ENCODE results near the gene ARHGEF4. TPM values are rescaled to one million over a fixed set of nuclear protein-coding genes. Genes with fewer than 3 reads are reported as not detected.

Gene ARHGEF4
- polyA plus RNA-seq, 3 donors: 0.05 TPM; not detected in 2

GRCh38 chr2:130875935-130876334, 39.2 kb downstream of the ARHGEF4 start:
- 90% methylated on average over 9 of the region's 9 CpGs for WGBS (ENCODE audit: insufficient coverage)
- H3K79me2 ChIP-seq (ENCODE audit: insufficient read depth, low read length): no peaks in the 10 kb centered on the region
- H3K4me2 ChIP-seq (replicated peaks; ENCODE audit: extremely low read depth, low read length, poor library complexity, severe bottlenecking): no peak overlapping the region
- H3K36me3 ChIP-seq (replicated peaks in 1 of 2; ENCODE audit: control insufficient read depth in 1 of 2, insufficient read depth in 2 of 2, low read length in 2 of 2): no peaks in the 10 kb centered on the region
- H3K27ac ChIP-seq (ENCODE audit: low read depth in 1 of 2, low read length in 2 of 2): no peak overlapping the region
- H3K36me3 Mint-ChIP-seq: no peaks in the 10 kb centered on the region
- no peaks in the 10 kb centered on the region for H3K4me1 ChIP-seq (ENCODE audit: control insufficient read depth in 1 of 2, insufficient read depth in 2 of 2, low read length in 2 of 2)
- peaks cover 2 to 8% (median 6%) of the 10 kb centered on the region in 3 donors for H3K27me3 Mint-ChIP-seq (ENCODE audit: low read depth in 3 of 3)
- H3K4me1 Mint-ChIP-seq: no peaks in the 10 kb centered on the region
- H3K9me3 Mint-ChIP-seq: peaks cover 0 to 4% (median 2%) of the 10 kb centered on the region in 7 donors
- H4K20me1 ChIP-seq (ENCODE audit: insufficient read depth, low read length): no peaks in the 10 kb centered on the region
- no peak overlapping the region for H3K9ac ChIP-seq (ENCODE audit: insufficient read depth, low read length, poor library complexity, severe bottlenecking)
- H2AFZ ChIP-seq (ENCODE audit: insufficient read depth, low read depth, low read length, poor library complexity, severe bottlenecking): no peak overlapping the region
- H3K9me3 ChIP-seq (replicated peaks in 1 of 2; ENCODE audit: control insufficient read depth in 1 of 2, insufficient read depth in 1 of 2, low read length in 2 of 2): no peaks in the 10 kb centered on the region
- no peak for DNase-seq
- no peak overlapping the region for H3K4me3 Mint-ChIP-seq
- no peak overlapping the region for H3K4me3 ChIP-seq (replicated peaks in 1 of 3; ENCODE audit: low read depth in 2 of 3, low read length in 3 of 3)
- H3K27me3 ChIP-seq (ENCODE audit: control insufficient read depth in 2 of 2, insufficient read depth in 2 of 2, low read length in 2 of 2): no peaks in the 10 kb centered on the region
- no peak overlapping the region for H3K27ac Mint-ChIP-seq
- TF ChIP-seq CTCF (IDR thresholded peaks at IDR 0.05): no peak
- intact Hi-C loops (cut with micrococcal nuclease): no loop called here

- no peak overlapping the region for H2AFZ ChIP-seq (ENCODE audit: insufficient read depth, low read depth, low read length, poor library complexity, severe bottlenecking)
- Mint-ChIP-seq H3K4me3 (no peak overlapping the region), H3K9me3 (peaks cover 0 to 6% (median 2%) of the 10 kb centered on the region in 7 donors), H3K36me3 (no peaks in the 10 kb centered on the region), H3K4me1 (no peaks in the 10 kb centered on the region), H3K27ac (no peak overlapping the region), H3K27me3 (ENCODE audit: low read depth in 3 of 3) (peaks cover 2 to 8% (median 6%) of the 10 kb centered on the region in 3 donors)
- H3K4me3 ChIP-seq (replicated peaks in 1 of 3; ENCODE audit: low read depth in 2 of 3, low read length in 3 of 3): no peak overlapping the region
- DNase-seq: no peak
- no peaks in the 10 kb centered on the region for H4K20me1 ChIP-seq (ENCODE audit: insufficient read depth, low read length)
- H3K79me2 ChIP-seq (ENCODE audit: insufficient read depth, low read length): no peaks in the 10 kb centered on the region
- H3K27me3 ChIP-seq (ENCODE audit: control insufficient read depth in 2 of 2, insufficient read depth in 2 of 2, low read length in 2 of 2): no peaks in the 10 kb centered on the region
- H3K4me1 ChIP-seq (ENCODE audit: control insufficient read depth in 1 of 2, insufficient read depth in 2 of 2, low read length in 2 of 2): no peaks in the 10 kb centered on the region
- TF ChIP-seq CTCF (IDR thresholded peaks at IDR 0.05): no peak
- H3K9ac ChIP-seq (ENCODE audit: insufficient read depth, low read length, poor library complexity, severe bottlenecking): no peak overlapping the region
- no peak overlapping the region for H3K27ac ChIP-seq (ENCODE audit: low read depth in 1 of 2, low read length in 2 of 2)
- no peaks in the 10 kb centered on the region for H3K9me3 ChIP-seq (replicated peaks in 1 of 2; ENCODE audit: control insufficient read depth in 1 of 2, insufficient read depth in 1 of 2, low read length in 2 of 2)
- WGBS (ENCODE audit: insufficient coverage): 90% methylated on average over 2 of the region's 5 CpGs
- H3K4me2 ChIP-seq (replicated peaks; ENCODE audit: extremely low read depth, low read length, poor library complexity, severe bottlenecking): no peak overlapping the region
- H3K36me3 ChIP-seq (replicated peaks in 1 of 2; ENCODE audit: control insufficient read depth in 1 of 2, insufficient read depth in 2 of 2, low read length in 2 of 2): no peaks in the 10 kb centered on the region
- intact Hi-C loops (cut with micrococcal nuclease): no loop called here
These were observed 40.5 kb downstream of the ARHGEF4 start for GRCh38 chr2:130877258-130877657.

Measured in CD14-positive monocyte (primary cell).